GM21529 (cell line): ENCODE measurements around the gene ATP6V1G1.
"Not testable (repeated sequence)": the region's sequence is repeated elsewhere in the genome, so short reads cannot be mapped to it uniquely, and the experiment has no call there.

ENCODE experiments used
- ATAC-seq: cut with Tn5 transposase; IDR thresholded peaks from one replicate; pipeline ENCODE4 v1.9.1; 2021; ENCODE audit not compliant: unreplicated experiment

Gene ATP6V1G1

GRCh38 chr9:114587345-114588202 is at the start of gene ATP6V1G1:
TSS of gene ATP6V1G1 (plus strand) at chr9:114587769. CDS start at chr9:114587839, 70 bp downstream.
- ATAC-seq = peak; percentile 95

DNA sequence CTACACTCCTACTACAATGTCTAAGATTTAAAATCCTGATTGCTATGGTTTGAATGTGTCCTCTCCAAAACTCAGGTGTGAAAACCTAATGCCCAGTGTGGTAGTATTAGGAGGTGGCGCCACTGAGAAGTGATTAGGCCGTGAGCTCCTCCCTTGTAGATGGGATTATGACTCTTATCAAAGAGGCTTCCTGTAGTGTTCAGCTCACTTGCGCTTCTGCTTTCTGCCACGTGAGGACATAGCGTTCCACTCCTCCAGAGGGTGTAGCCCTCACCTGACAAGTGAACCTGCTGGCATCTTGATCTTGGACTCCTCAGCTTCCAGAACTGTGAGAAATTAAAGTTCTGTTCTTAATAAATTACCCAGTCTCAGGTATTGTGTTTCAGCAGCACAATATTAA is 49.3 kb upstream of the ATP6V1G1 start:
- ATAC-seq = no peak

GRCh38 chr9:114539701-114540380 is 47.7 kb upstream of the ATP6V1G1 start:
- ATAC-seq = no peak

DNA sequence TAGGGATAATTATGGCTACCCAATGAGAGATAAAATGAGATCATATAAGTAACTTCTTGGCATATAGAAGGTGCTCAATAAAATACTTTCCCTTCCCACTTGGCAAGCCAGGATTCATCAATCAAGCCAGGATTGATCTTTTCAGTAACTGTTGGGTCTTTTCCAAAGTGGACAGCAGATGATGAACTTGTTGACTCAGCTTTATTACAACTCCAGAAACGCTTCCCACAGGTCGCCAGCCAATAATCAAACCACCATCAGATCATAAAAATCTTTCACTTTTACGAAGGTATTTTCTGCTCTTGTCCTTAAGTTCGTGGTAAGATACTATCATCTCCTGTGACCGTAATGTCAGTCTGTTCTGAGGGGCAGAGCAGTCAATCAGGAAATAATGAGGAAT is 42.5 kb upstream of the ATP6V1G1 start:
- ATAC-seq = no peak

DNA sequence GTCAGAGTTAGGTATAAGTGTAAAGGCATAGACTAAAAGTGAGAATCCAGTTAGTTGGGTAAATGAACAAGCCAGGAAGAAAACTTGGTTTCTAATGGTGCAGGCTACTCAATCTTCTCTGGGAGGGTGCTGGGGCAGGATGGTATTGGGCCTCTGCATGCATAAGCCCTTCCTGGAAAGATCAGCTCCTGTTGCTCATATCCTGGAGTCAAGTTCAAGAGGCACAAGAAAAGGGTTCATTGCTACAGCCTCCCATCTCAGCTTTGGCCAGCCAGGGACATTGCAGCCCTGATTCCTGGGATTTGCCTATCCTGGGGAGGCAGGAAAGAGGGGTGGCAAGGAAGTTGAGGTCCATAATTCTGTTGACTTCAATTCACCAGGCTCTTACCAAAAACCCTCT is 40.7 kb upstream of the ATP6V1G1 start:
- ATAC-seq = no peak

- ATAC-seq = no peak
Observed at GRCh38 chr9:114549697-114550330, 37.8 kb upstream of the ATP6V1G1 start.

DNA sequence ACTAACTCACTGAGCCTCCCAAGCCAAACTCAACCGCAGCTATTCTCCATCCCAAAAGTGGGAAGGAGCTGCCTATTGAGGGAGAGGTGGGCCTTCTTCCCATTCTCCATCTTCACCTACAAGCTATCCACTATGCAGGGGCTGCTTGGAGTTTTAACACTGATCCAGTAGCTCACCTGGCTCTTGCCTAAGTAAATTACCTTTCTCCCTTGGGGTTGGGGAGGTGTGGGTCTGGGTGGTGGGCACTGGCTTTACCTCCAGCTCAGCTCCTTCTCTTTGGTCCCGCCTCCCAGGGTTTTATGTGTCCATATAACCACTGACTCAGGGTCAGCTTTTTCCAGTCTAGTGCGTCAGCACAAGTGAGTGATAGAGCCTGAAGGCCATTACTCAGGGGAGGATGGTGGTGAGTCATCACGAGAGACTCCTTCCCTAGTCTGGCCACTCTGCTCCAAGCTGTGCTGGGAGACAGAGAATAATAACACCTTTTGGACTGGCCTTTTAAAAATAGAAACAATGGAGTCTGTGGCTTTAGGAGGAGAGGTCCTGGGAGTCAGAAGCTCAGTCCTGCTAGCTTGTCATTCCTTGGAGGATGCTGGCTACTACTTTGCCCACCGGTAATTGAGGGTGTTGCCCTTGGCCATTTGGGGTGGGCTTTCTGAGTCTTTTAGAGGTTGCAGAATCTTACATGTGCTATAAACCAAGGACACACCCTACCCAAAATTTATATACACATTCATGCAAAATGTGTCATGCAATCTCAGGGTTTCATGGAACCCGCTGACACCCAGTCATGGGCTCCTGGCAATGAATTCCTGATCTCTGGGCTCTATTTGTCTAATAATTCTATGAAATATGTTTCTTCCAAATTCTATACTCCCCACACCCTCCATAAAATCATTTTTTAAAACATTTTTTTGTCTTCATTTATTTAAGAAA is 35.6 kb upstream of the ATP6V1G1 start:
- no peak for ATAC-seq

GRCh38 chr9:114552706-114553105 is 34.9 kb upstream of the ATP6V1G1 start:
- no peak for ATAC-seq

DNA sequence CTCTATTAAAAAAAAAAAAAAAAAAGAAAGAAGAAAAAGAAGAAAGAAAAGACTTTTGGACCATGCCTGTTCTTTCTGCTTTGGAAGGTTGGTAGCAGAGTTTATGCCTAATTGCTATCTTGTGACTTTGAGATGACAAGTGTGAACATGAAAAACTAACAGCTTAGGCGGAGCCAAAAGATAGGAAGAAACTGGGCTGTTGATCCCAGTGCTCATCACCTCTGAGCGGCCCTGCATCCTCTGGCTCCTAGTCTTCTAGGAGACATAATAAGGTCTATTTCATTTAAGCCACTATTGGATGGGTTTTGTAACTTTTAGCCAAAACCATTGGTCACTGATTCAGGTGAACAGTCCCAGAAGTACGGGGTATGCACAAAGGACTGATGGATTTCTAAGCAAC is 34.4 kb upstream of the ATP6V1G1 start:
- ATAC-seq = no peak

- ATAC-seq = no peak
Observed at GRCh38 chr9:114555696-114556095, 31.9 kb upstream of the ATP6V1G1 start.

GRCh38 chr9:114558027-114558675 is 29.4 kb upstream of the ATP6V1G1 start:
- no peak for ATAC-seq

- ATAC-seq = no peak
Observed at GRCh38 chr9:114559830-114560513, 27.6 kb upstream of the ATP6V1G1 start.

- ATAC-seq = no peak
Observed at GRCh38 chr9:114560956-114561355, 26.6 kb upstream of the ATP6V1G1 start.

- ATAC-seq = no peak
Observed at GRCh38 chr9:114561771-114562170, 25.8 kb upstream of the ATP6V1G1 start.

DNA sequence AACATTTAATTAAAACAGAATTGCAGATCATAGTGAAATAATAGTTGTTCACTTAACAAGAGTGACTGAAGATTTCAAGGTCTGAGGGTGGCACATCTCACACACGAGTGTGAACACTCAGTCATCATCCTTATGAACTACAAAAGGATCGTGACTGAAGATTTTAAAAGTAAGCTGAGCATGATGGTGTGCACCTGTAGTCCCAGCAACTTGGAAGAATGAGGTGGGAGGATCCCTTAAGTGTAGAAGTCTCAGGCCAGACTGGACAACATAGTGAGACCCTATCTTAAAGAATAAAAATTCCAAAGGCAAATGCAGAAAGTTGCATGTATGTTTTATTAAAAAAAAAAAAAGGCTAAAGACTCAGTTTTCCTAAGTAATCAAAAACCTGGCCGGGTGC is 22.4 kb upstream of the ATP6V1G1 start:
- ATAC-seq = no peak

GRCh38 chr9:114570742-114571141 is 16.8 kb upstream of the ATP6V1G1 start:
- no peak for ATAC-seq

DNA sequence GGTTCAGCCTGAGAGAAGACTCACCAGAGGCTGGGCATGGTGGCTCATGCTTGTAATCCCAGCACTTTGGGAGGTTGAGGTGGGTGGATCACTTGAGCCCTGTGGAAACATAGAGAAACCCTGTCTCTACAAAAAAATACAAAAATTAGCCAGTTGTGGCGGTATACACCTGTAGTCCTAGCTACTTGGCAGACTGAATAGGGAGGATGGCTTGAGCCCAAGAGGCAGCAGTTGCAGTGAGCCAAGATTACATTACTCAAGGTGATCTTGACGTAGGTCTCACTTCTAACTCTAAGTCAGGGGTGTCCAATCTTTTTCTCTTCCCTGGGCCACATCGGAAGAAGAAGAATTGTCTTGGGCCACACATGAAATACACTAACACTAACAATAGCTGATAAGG is 16.2 kb upstream of the ATP6V1G1 start:
- no peak for ATAC-seq

DNA sequence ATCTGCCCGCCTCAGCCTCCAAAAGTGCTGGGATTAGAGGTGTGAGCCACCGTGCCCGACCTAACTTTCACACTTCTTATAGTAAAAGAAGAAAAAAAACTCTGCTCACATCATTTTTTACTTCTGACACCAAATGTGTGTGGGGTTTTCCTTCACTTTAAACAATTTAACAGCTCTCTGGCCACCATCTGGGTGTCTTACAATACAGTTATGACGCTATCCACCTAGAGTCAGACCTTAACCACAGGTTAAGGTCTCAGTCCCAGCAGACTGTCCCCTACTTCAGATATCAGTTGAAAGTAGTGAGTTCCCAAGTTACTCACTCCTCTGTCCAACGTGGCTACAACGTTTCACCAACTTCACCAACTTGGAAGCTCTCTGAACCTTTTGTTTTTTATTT is 15.4 kb upstream of the ATP6V1G1 start:
- no peak for ATAC-seq

GRCh38 chr9:114574438-114574837 is 13.1 kb upstream of the ATP6V1G1 start:
- no peak for ATAC-seq

GRCh38 chr9:114576779-114577178 is 10.8 kb upstream of the ATP6V1G1 start:
- not testable (repeated sequence) for ATAC-seq
